Measurements from ENCODE around the gene ANKRD52.
"Not testable (repeated sequence)": the region's sequence is repeated elsewhere in the genome, so short reads cannot be mapped to it uniquely, and the experiment has no call there.

Gene ANKRD52

DNA sequence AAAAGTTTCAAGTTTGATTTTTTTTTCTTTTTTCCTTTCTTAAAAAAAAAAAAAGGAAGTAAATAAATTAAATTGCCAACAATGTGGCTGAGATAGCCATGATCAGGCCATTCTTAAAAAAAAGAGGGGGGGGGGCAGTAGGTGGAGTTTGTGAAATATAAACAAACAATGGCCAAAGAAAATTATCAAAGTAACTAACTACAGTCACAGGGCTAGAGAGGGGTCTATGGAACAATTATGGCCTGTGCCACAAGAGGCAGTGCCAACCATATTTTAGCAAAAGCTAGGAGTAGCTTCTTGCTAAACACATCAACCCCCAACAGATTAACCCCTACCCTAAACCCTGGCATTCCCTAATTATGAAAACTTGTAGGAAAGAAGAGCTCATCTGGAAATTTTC lies 52.7 kb downstream of the ANKRD52 start:
- TF ChIP-seq ZNF274 (IDR thresholded peaks at IDR 0.05; ENCODE audit: low read depth, low read length) (no peak), SUZ12 (IDR thresholded peaks at IDR 0.05; ENCODE audit: extremely low read depth, insufficient read depth, insufficient read length) (no peak), YY1 (IDR thresholded peaks at IDR 0.05; ENCODE audit: insufficient read depth, insufficient read length) (no peak)
- peaks cover 51% of the 10 kb centered on the region for H3K36me3 ChIP-seq (ENCODE audit: insufficient read depth, insufficient read length, low read length)
- H3K9ac ChIP-seq (ENCODE audit: insufficient read length, low read depth), result no peak overlapping the region
- no peaks in the 10 kb centered on the region for H3K27me3 ChIP-seq (ENCODE audit: insufficient read depth, insufficient read length)
- no peaks in the 10 kb centered on the region for H3K4me1 ChIP-seq (ENCODE audit: insufficient read depth, insufficient read length)
- H3K9me3 ChIP-seq (ENCODE audit: insufficient read depth, low read length), result no peaks in the 10 kb centered on the region
- no peak for DNase-seq (ENCODE audit: low read depth, low spot score)
- no peak overlapping the region for H3K4me3 ChIP-seq (ENCODE audit: insufficient read length, low read depth)

DNA sequence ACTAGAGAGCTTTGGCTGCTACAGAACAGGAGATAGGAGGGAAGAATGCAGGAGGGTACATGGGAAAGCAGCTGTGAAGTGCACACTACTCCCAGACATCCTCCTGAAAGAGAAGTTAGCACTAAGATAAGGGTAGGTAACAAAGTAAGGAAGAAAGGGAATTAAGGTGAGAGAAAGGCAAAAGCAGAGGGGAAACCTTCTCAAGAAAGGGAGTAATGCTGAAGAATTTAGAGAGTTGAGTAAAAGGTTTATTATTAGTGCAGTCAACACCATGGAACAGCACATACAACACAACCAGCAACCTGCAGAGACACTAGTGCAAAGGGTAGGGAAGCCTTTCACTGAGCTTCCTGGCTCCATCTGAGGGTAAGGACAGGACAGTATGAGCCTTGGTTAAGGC lies 53.9 kb downstream of the ANKRD52 start:
- H3K9me3 ChIP-seq (ENCODE audit: insufficient read depth, low read length), result no peaks in the 10 kb centered on the region
- peaks cover 4% of the 10 kb centered on the region for H3K4me1 ChIP-seq (ENCODE audit: insufficient read depth, insufficient read length)
- no peaks in the 10 kb centered on the region for H3K27me3 ChIP-seq (ENCODE audit: insufficient read depth, insufficient read length)
- no peak overlapping the region for H3K4me3 ChIP-seq (ENCODE audit: insufficient read length, low read depth)
- no peak for DNase-seq (ENCODE audit: low read depth, low spot score)
- peaks cover 43% of the 10 kb centered on the region for H3K36me3 ChIP-seq (ENCODE audit: insufficient read depth, insufficient read length, low read length)
- TF ChIP-seq SUZ12 (IDR thresholded peaks at IDR 0.05; ENCODE audit: extremely low read depth, insufficient read depth, insufficient read length), result no peak
- TF ChIP-seq ZNF274 (IDR thresholded peaks at IDR 0.05; ENCODE audit: low read depth, low read length), result no peak
- no peak for TF ChIP-seq YY1 (IDR thresholded peaks at IDR 0.05; ENCODE audit: insufficient read depth, insufficient read length)
- H3K9ac ChIP-seq (ENCODE audit: insufficient read length, low read depth), result no peak overlapping the region

DNA sequence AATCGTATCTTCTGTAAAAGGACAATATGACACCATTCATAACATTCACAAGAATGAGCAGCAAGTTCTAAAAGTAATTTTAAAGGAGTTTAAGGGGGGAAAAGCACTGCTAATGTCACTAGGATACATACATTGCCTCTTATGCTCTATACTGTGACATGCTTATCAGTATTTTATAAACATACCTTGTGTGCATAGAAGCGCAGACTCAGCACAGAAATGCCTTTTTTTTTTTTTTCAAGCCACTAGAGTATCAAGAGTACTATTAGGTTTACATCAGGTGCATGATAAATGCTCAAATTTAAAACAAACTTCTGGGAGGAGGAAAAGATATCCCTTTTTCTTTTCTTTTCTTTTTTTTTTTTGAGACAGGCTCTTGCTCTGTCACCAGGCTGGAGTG lies 55.3 kb downstream of the ANKRD52 start:
- no peak for DNase-seq (ENCODE audit: low read depth, low spot score)
- peaks cover 39% of the 10 kb centered on the region for H3K36me3 ChIP-seq (ENCODE audit: insufficient read depth, insufficient read length, low read length)
- H3K9me3 ChIP-seq (ENCODE audit: insufficient read depth, low read length), result no peaks in the 10 kb centered on the region
- H3K4me1 ChIP-seq (ENCODE audit: insufficient read depth, insufficient read length), result peaks cover 4% of the 10 kb centered on the region
- H3K4me3 ChIP-seq (ENCODE audit: insufficient read length, low read depth), result no peak overlapping the region
- H3K27me3 ChIP-seq (ENCODE audit: insufficient read depth, insufficient read length), result no peaks in the 10 kb centered on the region
- no peak overlapping the region for H3K9ac ChIP-seq (ENCODE audit: insufficient read length, low read depth)
- TF ChIP-seq YY1 (IDR thresholded peaks at IDR 0.05; ENCODE audit: insufficient read depth, insufficient read length) (no peak), ZNF274 (IDR thresholded peaks at IDR 0.05; ENCODE audit: low read depth, low read length) (no peak)

- TF ChIP-seq YY1 (IDR thresholded peaks at IDR 0.05; ENCODE audit: insufficient read depth, insufficient read length) (no peak), ZNF274 (IDR thresholded peaks at IDR 0.05; ENCODE audit: low read depth, low read length) (no peak), SUZ12 (IDR thresholded peaks at IDR 0.05; ENCODE audit: extremely low read depth, insufficient read depth, insufficient read length) (no peak)
- DNase-seq (ENCODE audit: low read depth, low spot score), result no peak
- Histone ChIP-seq H3K9ac (ENCODE audit: insufficient read length, low read depth) (no peak overlapping the region), H3K4me3 (ENCODE audit: insufficient read length, low read depth) (no peak overlapping the region), H3K27me3 (ENCODE audit: insufficient read depth, insufficient read length) (no peaks in the 10 kb centered on the region), H3K36me3 (ENCODE audit: insufficient read depth, insufficient read length, low read length) (peaks cover 34% of the 10 kb centered on the region), H3K9me3 (ENCODE audit: insufficient read depth, low read length) (no peaks in the 10 kb centered on the region), H3K4me1 (ENCODE audit: insufficient read depth, insufficient read length) (peaks cover 4% of the 10 kb centered on the region)
Observed at GRCh38 chr12:56202366-56202765, 55.8 kb downstream of the ANKRD52 start.

GRCh38 chr12:56198836-56199235 lies 59.3 kb downstream of the ANKRD52 start:
- no peaks in the 10 kb centered on the region for H3K9me3 ChIP-seq (ENCODE audit: insufficient read depth, low read length)
- H3K27me3 ChIP-seq (ENCODE audit: insufficient read depth, insufficient read length), result no peaks in the 10 kb centered on the region
- peaks cover 4% of the 10 kb centered on the region for H3K4me1 ChIP-seq (ENCODE audit: insufficient read depth, insufficient read length)
- no peak for TF ChIP-seq SUZ12 (IDR thresholded peaks at IDR 0.05; ENCODE audit: extremely low read depth, insufficient read depth, insufficient read length)
- TF ChIP-seq YY1 (IDR thresholded peaks at IDR 0.05; ENCODE audit: insufficient read depth, insufficient read length), result no peak
- H3K4me3 ChIP-seq (ENCODE audit: insufficient read length, low read depth), result no peak overlapping the region
- no peak for DNase-seq (ENCODE audit: low read depth, low spot score)
- no peak overlapping the region for H3K9ac ChIP-seq (ENCODE audit: insufficient read length, low read depth)
- no peaks in the 10 kb centered on the region for H3K36me3 ChIP-seq (ENCODE audit: insufficient read depth, insufficient read length, low read length)

DNA sequence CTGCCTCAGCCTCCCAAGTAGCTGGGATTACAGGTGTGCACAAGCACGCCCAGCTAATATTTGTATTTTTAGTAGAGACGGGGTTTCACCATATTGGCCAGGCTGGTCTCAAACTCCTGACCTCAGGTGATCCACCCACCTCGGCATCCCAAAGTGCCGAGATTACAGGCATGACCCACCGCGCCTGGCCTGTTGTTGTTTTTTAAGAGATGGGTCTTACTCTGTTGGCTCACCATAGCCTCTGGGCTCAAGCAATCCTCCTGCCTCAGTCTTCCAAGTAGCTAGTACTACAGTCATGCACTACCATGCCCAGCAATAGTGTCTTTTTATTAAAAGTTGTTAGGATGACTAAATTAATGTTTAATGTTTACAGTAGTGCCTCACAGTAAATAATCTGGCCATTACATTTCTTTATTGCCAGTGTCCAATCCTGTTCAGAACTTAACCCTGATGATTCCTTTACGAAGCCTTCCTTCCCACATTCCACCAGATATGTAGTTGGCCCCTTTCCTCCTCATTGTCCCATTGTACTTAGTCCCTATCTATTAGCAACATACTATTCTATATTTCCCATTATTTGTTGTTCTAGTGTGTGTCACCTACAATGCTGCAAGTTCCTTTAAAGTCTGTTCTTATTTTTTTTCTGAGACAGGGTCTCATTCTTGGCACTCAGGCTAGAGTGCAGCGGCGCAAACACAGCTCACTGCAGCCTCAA lies 60.1 kb downstream of the ANKRD52 start:
- H3K36me3 ChIP-seq (ENCODE audit: insufficient read depth, insufficient read length, low read length), result no peaks in the 10 kb centered on the region
- no peak for DNase-seq (ENCODE audit: low read depth, low spot score)
- H3K4me3 ChIP-seq (ENCODE audit: insufficient read length, low read depth), result no peak overlapping the region
- H3K9ac ChIP-seq (ENCODE audit: insufficient read length, low read depth), result no peak overlapping the region
- H3K27me3 ChIP-seq (ENCODE audit: insufficient read depth, insufficient read length), result no peaks in the 10 kb centered on the region
- no peaks in the 10 kb centered on the region for H3K9me3 ChIP-seq (ENCODE audit: insufficient read depth, low read length)
- H3K4me1 ChIP-seq (ENCODE audit: insufficient read depth, insufficient read length), result peaks cover 4% of the 10 kb centered on the region
- TF ChIP-seq SUZ12 (IDR thresholded peaks at IDR 0.05; ENCODE audit: extremely low read depth, insufficient read depth, insufficient read length) (no peak), ZNF274 (IDR thresholded peaks at IDR 0.05; ENCODE audit: low read depth, low read length) (no peak), YY1 (IDR thresholded peaks at IDR 0.05; ENCODE audit: insufficient read depth, insufficient read length) (no peak)

GRCh38 chr12:56196818-56197550 lies 61.2 kb downstream of the ANKRD52 start:
- not testable (repeated sequence) for DNase-seq (ENCODE audit: low read depth, low spot score); H3K4me3 ChIP-seq (ENCODE audit: insufficient read length, low read depth); H3K4me1 ChIP-seq (ENCODE audit: insufficient read depth, insufficient read length); H3K9ac ChIP-seq (ENCODE audit: insufficient read length, low read depth); H3K27me3 ChIP-seq (ENCODE audit: insufficient read depth, insufficient read length); H3K36me3 ChIP-seq (ENCODE audit: insufficient read depth, insufficient read length, low read length); H3K9me3 ChIP-seq (ENCODE audit: insufficient read depth, low read length)

All from NT2/D1 (cell line).